ENCODE measurements around the gene ADAT2.

GRCh38 chr6:143396497-143397226 lies 53.8 kb downstream of the ADAT2 start:
- TF ChIP-seq, protein P1, sequence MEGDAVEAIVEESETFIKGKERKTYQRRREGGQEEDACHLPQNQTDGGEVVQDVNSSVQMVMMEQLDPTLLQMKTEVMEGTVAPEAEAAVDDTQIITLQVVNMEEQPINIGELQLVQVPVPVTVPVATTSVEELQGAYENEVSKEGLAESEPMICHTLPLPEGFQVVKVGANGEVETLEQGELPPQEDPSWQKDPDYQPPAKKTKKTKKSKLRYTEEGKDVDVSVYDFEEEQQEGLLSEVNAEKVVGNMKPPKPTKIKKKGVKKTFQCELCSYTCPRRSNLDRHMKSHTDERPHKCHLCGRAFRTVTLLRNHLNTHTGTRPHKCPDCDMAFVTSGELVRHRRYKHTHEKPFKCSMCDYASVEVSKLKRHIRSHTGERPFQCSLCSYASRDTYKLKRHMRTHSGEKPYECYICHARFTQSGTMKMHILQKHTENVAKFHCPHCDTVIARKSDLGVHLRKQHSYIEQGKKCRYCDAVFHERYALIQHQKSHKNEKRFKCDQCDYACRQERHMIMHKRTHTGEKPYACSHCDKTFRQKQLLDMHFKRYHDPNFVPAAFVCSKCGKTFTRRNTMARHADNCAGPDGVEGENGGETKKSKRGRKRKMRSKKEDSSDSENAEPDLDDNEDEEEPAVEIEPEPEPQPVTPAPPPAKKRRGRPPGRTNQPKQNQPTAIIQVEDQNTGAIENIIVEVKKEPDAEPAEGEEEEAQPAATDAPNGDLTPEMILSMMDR (IDR thresholded peaks at IDR 0.05), result no peak
- TF ChIP-seq POLR2A (IDR thresholded peaks at IDR 0.05), result no peak

All from uterus (tissue), 2 donors.